Measurements from ENCODE around the gene OTX2.

DNA sequence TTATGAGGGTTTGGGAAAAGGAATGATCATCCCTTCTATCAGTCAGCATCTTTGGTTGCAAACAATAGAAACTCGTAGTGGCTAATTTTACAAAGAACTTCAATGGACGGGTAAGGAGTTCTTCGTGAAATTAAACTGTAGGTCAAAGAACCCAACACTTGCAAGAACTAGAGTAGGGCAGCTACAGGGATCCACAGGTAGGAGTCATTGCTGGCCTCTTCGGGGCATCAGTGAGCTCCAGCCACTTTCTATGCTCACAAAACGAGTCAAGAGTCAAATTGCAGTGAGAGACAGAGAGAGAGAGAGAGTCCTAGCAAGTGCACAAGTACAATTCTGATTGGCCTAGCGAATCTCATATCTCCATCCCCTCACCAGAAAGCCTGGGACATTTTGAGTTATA lies 29.9 kb upstream of the OTX2 start:
- TF ChIP-seq POLR2AphosphoS5 (IDR thresholded peaks at IDR 0.05; ENCODE audit: low read depth, low read length) (no peak), POLR2A (IDR thresholded peaks at IDR 0.05; ENCODE audit: low read depth, low read length) (no peak), SPI1 (IDR thresholded peaks at IDR 0.05; ENCODE audit: low read depth, low read length) (no peak), POU2F2 (IDR thresholded peaks at IDR 0.05; ENCODE audit: low read depth, low read length) (no peak), TAF1 (IDR thresholded peaks at IDR 0.05; ENCODE audit: low read depth, low read length) (no peak), PAX5 (IDR thresholded peaks at IDR 0.05; ENCODE audit: insufficient read depth, low read length, severe bottlenecking) (no peak)
